ENCODE measurements around the gene SHKBP1.

GRCh38 chr19:40613690-40614621 is 37.3 kb downstream of the SHKBP1 start:
- TF ChIP-seq CTCF (IDR thresholded peaks at IDR 0.05; ENCODE audit: low read depth, low read length) (no peak), EZH2phosphoT487 (IDR thresholded peaks at IDR 0.05; ENCODE audit: low read depth) (no peak)

All from OCI-LY3 (cell line).